ENCODE results near the gene DELE1.

- TF ChIP-seq EZH2 (IDR thresholded peaks at IDR 0.05; ENCODE audit: borderline replicate concordance, insufficient read depth, low read depth, low read length, poor library complexity, severe bottlenecking): no peak
- TF ChIP-seq CTCF (IDR thresholded peaks at IDR 0.05): peak; percentile 30
Measured at GRCh38 chr5:141914199-141914743, 9.4 kb upstream of the DELE1 start.
